ENCODE results near the gene SGCE.
"Not testable (repeated sequence)": the region's sequence is repeated elsewhere in the genome, so short reads cannot be mapped to it uniquely, and the experiment has no call there.

Gene SGCE

GRCh38 chr7:94655848-94656657 lies at the start of gene SGCE:
TSS of gene SGCE (minus strand) at chr7:94656133. CDS start at chr7:94656098, 35 bp downstream.
- DNase-seq, result peak; percentile 33

GRCh38 chr7:94705155-94706021 lies 49.5 kb upstream of the SGCE start:
- not testable (repeated sequence) for DNase-seq

- no peak for DNase-seq
Observed at GRCh38 chr7:94701555-94701973, 45.6 kb upstream of the SGCE start.

GRCh38 chr7:94700926-94701554 lies 45.1 kb upstream of the SGCE start:
- no peak for DNase-seq

- DNase-seq, result no peak
Observed at GRCh38 chr7:94698275-94698674, 42.3 kb upstream of the SGCE start.

- DNase-seq, result no peak
Observed at GRCh38 chr7:94697035-94697974, 41.4 kb upstream of the SGCE start.

GRCh38 chr7:94687810-94688209 lies 31.9 kb upstream of the SGCE start:
- DNase-seq, result no peak

- DNase-seq, result no peak
Observed at GRCh38 chr7:94687076-94687475, 31.1 kb upstream of the SGCE start.

- DNase-seq, result no peak
Observed at GRCh38 chr7:94683066-94683465, 27.1 kb upstream of the SGCE start.

- DNase-seq, result no peak
Observed at GRCh38 chr7:94679358-94679757, 23.4 kb upstream of the SGCE start.

- no peak for DNase-seq
Observed at GRCh38 chr7:94676431-94676830, 20.5 kb upstream of the SGCE start.

GRCh38 chr7:94675356-94675755 lies 19.4 kb upstream of the SGCE start:
- DNase-seq, result no peak

GRCh38 chr7:94671444-94672235 lies 15.7 kb upstream of the SGCE start:
- DNase-seq, result no peak

GRCh38 chr7:94669773-94670495 lies 14.0 kb upstream of the SGCE start:
- DNase-seq, result no peak

GRCh38 chr7:94666879-94667587 lies 11.1 kb upstream of the SGCE start:
- DNase-seq, result no peak

GRCh38 chr7:94665426-94665825 lies 9.5 kb upstream of the SGCE start:
- DNase-seq, result no peak

- DNase-seq, result no peak
Observed at GRCh38 chr7:94664023-94664422, 8.1 kb upstream of the SGCE start.

GRCh38 chr7:94662548-94662947 lies 6.6 kb upstream of the SGCE start:
- no peak for DNase-seq

- no peak for DNase-seq
Observed at GRCh38 chr7:94660006-94660405, 4.1 kb upstream of the SGCE start.

- no peak for DNase-seq
Observed at GRCh38 chr7:94658826-94659225, 2.9 kb upstream of the SGCE start.

All from CD4-positive, alpha-beta T cell treated with Interleukin-4 for 4 hours (primary cell).